ENCODE data around the gene GLMP.

GLMP gene

GRCh38 chr1:156276532-156276931, 18.9 kb downstream of the GLMP start:
- TF ChIP-seq CTCF (IDR thresholded peaks at IDR 0.05; ENCODE audit: control insufficient read depth, extremely low read depth, insufficient read depth) = no peak

GRCh38 chr1:156270314-156270713, 25.2 kb downstream of the GLMP start:
- H3K4me3 ChIP-seq (ENCODE audit: low read depth, low read length) = no peak overlapping the region
- no peak for DNase-seq (ENCODE audit: low read depth)
- TF ChIP-seq CTCF (IDR thresholded peaks at IDR 0.05; ENCODE audit: control insufficient read depth, extremely low read depth, insufficient read depth) = no peak

More at GRCh38 chr1:156276532-156276931, 18.9 kb downstream of the GLMP start:
- no peak overlapping the region for H3K4me3 ChIP-seq (ENCODE audit: low read depth, low read length)
- DNase-seq (ENCODE audit: low read depth) = no peak

GRCh38 chr1:156268336-156268735, 27.1 kb downstream of the GLMP start:
- no peak for TF ChIP-seq CTCF (IDR thresholded peaks at IDR 0.05; ENCODE audit: control insufficient read depth, extremely low read depth, insufficient read depth)
- no peak overlapping the region for H3K4me3 ChIP-seq (ENCODE audit: low read depth, low read length)
- DNase-seq (ENCODE audit: low read depth) = no peak

- H3K4me3 ChIP-seq (ENCODE audit: low read depth, low read length) = no peak overlapping the region
- no peak for DNase-seq (ENCODE audit: low read depth)
- no peak for TF ChIP-seq CTCF (IDR thresholded peaks at IDR 0.05; ENCODE audit: control insufficient read depth, extremely low read depth, insufficient read depth)
These were observed 29.4 kb downstream of the GLMP start for GRCh38 chr1:156266051-156266450.

- H3K4me3 ChIP-seq (ENCODE audit: low read depth, low read length) = no peak overlapping the region
- no peak for DNase-seq (ENCODE audit: low read depth)
- no peak for TF ChIP-seq CTCF (IDR thresholded peaks at IDR 0.05; ENCODE audit: control insufficient read depth, extremely low read depth, insufficient read depth)
These were observed 32.2 kb downstream of the GLMP start for GRCh38 chr1:156263288-156263655.

- TF ChIP-seq CTCF (IDR thresholded peaks at IDR 0.05; ENCODE audit: control insufficient read depth, extremely low read depth, insufficient read depth) = no peak
- H3K4me3 ChIP-seq (ENCODE audit: low read depth, low read length) = no peak overlapping the region
- no peak for DNase-seq (ENCODE audit: low read depth)
These were observed 32.8 kb downstream of the GLMP start for GRCh38 chr1:156262461-156263287.

- no peak overlapping the region for H3K4me3 ChIP-seq (ENCODE audit: low read depth, low read length)
- no peak for TF ChIP-seq CTCF (IDR thresholded peaks at IDR 0.05; ENCODE audit: control insufficient read depth, extremely low read depth, insufficient read depth)
- DNase-seq (ENCODE audit: low read depth) = no peak
These were observed 34.6 kb downstream of the GLMP start for GRCh38 chr1:156260896-156261295.
